NCI-H146 (cell line): ENCODE results near the gene PARK7.

ENCODE experiments used
- DNase-seq: peaks from one replicate; lab custom pipeline; 2025; lab: John Stamatoyannopoulos, UW

PARK7 gene

DNA sequence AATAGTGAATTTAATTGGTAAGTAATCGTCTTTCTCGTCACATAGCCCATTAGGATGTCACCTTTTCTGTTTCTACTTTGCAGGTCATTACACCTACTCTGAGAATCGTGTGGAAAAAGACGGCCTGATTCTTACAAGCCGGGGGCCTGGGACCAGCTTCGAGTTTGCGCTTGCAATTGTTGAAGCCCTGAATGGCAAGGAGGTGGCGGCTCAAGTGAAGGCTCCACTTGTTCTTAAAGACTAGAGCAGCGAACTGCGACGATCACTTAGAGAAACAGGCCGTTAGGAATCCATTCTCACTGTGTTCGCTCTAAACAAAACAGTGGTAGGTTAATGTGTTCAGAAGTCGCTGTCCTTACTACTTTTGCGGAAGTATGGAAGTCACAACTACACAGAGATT, 23.3 kb downstream of the PARK7 start:
- DNase-seq: no peak

DNA sequence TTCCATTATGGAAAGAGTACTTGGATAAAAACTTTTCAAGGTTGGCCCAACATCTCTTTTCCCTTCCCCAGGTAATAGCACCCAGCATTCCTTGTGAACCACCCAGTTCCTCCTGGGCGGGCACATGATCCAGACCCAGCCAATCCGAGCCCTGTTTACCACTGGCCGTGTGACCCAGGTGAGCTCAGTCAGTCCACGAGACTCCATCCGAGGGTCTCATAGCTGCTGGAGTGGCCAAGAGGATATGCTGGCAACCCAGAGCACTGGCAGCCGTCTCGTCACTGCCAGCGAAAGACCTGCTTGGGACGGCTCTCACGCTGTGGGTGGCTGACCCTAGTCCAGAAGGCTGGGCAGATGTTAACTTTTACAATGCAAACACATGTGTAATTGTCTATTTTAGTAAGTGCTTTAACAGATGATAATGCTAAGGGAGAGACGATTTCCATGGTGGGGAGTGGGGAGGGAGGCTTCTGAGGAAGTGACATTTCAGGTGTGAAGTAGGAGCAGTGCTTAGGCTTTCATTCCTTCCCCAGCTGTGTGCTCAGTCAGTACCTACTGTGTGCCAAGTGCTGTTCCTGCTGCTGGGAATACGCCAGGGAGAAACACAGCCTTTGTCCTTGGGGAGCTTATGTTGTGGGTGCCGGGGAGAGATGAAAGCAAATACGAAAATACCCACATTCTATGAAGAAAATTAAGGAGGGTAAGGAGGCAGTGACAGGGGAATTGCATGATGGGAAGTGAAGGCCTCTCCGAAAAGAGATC, 24.5 kb downstream of the PARK7 start:
- no peak for DNase-seq

DNA sequence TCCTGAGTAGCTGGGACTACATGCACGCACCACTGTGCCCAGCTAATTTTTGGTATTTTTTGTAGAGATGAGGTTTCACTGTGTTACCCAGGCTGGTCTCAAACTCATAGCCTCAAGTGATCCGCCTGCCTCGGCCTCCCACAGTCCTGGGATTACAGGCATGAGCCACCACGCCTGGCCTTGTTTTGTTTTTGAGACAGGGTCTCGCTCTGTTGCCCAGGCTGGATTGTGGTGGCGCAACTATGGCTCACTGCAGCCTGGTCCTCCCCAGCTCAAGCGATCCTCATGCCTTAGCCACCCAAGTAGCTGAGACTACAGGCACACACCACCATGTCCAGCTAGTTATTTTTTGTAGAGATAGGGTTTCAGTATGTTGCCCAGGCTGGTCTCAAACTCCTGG, 26.0 kb downstream of the PARK7 start:
- no peak for DNase-seq

DNA sequence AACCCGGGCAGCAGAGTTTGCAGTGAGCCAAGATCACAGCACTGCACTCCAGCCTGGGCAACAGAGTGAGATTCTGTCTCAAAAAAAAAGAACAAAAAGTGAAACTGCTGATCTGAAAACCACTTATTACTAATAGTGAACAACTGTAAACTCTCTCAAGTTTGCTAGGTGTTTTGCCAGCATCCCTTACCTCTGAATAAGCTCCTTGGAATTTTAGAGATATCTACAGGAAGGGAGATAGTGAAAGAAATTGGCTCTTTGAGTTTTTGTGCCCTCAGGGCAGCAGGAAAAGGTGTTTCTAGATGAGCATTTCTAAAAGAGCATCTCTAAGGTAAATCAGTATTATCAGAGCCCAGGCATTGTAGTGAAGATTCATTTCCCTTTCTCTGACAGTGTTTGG, 27.1 kb downstream of the PARK7 start:
- DNase-seq: no peak

DNA sequence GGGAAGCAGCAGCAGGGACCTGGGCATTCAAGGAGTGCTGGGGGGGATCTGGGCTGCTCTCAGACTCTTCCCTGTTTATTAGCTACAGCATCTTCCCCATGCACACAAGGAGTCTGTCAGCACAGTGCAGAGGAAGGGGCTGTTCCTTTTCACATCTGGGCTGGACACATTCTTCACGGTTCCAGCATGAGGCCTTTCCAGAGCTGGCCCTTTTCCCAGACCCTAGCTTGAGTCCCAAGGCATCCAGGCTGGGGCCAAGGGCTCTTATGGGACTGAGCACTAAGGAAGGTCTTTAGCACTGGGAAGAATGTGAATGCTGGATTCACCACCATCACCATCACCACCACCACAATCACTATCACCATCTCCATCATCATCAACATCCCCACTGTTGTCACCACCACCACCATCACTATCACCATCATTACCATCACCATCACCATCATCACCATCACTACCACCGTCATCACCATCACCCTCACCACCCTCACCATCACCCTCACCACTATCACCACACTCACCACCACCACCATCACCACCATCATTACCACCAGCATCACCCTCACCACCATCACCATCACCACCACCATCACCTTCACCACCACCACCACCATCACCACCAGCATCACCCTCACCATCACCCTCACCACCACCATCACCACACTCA, 28.4 kb downstream of the PARK7 start:
- DNase-seq: no peak

DNA sequence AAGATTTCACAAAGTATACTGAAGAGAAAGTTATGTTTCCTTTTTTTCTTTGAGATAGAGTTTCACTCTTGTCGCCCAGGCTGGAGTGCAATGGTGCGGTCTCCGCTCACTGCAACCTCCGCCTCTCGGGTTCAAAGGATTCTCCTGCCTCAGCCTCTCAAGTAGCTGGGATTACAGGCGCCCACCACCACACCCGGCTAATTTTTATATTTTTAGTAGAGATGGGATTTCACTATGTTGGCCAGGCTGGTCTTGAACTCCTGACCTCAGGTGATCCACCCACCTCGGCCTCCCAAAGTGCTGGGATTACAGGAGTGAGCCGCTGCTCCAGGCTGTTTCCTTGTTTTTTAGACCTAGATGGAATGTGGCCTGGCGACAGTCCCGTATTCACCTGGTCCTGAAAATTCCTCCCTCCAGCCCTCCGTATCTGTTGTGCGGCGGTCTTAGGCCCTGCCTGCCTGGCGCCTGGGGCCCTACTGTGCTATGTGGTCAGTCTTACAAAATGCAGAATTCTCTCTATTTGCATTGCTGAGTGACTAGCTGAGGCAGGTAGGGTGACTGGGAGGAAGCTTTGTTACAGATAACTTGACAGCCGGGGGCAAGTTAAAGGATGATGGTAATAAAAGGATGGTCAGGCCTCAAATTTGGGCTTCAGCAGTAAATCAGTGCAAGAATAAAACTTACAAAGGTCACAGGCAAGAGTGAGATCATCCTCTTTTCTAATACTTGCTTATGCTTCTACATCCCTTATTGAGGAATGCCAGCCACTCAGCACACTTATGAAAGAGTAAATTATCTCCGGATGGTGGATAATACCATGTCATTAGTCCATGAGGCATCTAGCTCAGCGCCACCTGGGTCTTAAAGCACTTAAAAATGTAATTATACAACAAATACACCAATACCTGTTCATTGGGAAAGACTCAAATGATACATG, 30.3 kb downstream of the PARK7 start:
- DNase-seq: no peak

DNA sequence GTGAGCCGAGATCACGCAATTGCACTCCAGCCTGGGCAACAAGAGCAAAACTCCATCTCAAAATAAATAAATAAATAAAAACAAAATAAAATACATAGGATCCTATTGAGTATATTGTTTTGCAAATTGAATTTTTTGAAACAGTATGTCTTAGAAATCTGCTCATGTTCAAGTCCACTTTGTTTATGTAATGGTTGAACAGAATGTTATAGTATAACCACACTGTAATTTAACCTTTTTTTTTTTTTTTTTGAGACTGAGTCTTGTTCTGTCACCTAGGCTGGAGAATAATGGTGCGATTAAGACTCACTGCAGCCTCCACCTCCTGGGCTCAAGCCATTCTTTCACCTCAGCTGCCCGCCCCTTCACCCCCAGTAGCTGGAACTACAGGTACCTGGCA, 31.4 kb downstream of the PARK7 start:
- no peak for DNase-seq

DNA sequence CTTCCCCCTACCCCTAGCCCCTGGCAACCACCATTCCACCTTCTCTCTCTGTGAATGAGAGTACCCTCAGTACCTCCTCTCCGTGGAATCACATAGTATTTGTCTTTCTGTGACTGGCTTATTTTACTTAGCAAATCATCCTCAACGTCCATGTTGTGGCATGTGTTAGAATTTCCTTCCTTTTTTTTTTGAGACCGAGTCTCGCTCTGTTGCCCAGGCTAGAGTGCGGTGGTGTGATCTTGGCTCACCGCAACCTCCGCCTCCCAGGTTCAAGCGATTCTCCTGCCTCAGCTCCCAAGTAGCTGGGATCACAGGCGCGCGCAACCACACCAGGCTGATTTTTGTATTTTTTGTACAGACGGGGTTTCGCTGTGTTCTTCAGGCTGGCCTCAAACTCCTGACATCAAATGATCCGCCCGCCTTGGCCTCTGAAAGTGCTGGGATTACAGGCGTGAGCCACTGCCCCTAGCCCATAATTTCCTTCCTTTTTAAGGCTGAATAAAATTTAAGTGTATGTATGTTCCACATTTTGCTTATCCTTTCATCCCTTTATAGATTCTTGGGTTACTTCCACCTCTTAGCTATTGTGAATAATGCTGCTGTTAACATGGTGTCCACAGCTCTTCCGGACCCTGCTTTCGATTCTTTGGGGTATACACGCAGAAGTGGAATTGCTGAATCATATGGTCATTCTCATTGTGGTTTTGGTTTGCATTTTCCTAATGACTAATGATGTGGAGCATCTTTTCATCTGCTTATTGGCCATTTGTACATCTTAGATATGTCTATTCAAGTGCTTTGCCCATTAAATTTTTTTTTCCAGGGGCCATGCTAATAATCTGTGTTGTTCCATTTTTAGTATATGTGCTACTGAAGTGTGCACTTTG, 32.3 kb downstream of the PARK7 start:
- no peak for DNase-seq

DNA sequence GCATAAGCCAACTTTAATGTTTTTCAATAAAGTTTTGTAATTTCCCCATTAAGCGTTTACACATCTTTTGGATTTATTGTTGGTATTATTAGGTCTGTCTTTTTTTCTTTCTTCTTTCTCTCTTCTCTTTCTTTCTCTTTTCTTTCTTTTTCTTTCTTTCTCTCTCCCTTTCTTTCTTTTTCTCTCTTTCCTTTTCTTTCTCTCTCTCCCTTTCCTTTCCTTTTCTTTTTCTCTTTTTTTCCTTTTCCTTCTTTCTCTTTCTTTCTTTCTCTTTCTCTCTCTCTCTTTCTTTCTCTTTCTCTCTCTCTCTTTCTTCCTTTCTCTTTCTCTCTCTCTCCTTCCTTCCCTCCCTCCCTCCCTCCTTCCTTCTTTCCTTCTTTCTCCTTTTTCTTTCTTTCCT, 33.3 kb downstream of the PARK7 start:
- no peak for DNase-seq

DNA sequence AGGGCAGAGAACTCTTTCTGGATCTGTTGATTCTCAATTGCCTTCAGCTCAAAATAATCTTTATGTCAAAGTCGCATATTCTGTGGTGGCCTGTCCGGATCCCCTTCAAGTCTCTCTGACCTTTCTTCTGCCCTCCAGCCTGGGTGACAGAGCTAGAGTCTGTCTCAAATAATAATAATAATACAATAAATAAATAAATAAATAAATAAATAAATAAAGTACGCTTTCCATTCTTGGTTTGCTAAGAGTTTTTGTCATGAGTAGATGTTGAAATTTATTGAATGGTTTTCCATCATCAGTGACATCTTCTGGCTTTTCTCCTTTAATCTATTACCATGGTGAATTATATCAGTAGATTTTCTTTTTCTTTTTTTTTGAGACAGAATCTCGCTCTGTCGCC, 33.9 kb downstream of the PARK7 start:
- no peak for DNase-seq

DNA sequence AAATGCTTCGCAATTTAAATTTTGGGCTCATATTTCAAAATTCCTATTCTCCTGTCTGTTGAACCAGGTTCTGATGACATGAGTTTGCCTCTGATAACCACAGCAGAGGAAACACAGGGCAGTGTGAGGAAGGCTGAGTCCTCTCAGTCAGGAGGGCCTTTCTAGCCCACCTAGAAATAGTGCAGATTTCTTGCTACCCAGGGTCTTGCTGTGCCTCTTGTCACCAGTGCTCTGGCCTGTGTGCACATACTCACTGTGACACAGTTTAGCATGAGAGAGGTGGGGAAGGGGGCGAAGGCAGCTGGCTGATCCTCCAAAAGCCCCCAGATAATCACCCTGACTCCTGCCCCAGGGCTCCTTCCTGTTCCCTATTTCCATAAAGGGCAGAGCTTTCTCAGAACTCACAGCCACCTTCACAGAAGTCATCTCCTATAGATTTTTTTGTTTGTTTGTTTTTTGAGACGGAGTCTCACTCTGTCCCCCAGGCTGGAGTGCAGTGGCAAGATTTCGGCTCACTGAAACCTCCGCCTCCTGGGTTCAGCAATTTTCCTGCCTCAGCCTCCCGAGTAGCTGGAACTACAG, 40.9 kb downstream of the PARK7 start:
- no peak for DNase-seq

DNA sequence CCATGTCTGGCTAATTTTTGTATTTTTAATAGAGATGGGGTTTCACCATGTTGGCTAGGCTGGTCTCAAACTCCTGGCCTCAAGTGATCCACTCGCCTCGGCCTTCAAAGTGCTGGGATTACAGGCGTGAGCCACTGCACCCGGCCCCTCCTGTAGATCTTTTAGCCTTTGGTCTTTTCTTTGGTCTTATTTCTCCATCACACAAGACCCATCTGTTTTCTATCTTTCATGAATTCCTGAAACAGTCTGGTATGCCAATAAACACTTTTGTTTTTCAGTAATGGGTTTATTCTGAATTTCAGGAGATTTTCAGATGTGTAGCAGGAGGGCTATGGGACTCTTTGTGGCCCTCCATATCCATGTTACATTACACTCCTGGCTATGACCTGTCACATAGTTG, 41.4 kb downstream of the PARK7 start:
- DNase-seq: no peak

DNA sequence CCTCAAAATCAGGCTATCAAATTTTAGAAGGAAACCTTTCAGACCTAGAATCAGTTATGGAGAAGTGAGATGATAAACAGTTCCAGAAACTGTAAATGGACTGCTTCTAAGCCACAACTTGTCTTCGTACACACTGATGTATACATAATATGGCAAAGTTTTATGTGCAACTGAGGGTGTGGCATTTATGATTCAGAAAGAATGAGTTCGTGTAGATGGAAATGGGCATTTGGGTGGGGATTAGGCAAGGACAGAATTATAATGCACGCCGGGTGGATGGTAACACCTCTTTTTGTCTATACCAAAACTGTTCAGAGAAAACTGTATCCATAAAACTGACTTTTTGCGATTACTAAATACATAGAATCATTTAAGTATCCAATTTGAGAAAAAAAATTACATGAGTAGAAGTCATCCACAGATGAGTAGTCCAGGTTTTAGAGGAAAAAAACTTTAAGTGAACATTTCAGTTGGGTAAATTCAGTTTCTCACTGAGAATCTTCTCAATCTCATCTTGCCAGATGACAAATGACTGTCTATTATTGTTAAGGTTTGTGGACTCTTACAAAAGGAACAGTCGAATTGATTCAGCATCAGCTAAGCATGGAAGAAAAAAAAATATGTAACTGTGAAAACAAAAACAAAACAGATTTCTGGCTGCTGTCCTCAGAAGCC, 42.1 kb downstream of the PARK7 start:
- DNase-seq: no peak

DNA sequence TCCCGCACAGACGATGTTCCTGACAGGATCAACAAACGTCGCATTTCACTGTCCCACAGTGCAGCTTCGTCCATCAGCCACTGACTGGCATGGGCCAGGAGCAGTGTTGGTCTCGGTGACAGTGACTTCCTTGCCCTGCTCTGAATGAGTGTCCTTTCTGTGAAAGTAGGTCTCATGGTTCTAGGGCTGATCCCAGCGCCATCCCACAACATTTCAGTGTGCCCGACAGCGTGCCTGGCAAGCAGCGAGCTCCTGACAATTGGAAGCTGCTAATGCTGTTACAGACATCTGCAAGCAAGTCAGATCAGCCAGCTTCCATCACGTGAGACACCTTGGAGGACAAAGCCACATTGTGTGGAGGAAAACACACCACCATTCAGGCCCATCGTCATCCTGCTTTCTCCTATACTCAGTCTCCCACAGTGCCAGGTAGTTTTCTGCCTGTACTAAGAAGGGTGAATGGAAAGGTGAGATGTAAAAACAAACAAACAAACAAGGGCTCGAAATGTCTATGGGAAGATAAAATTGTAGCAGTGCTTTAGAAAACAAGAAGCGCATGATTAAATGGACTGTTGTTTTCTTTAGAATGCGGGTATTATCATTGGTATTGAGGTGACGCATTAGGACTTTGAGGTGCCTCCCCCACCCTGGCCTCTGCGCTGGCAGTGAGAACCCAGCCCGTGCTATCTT, 42.7 kb downstream of the PARK7 start:
- DNase-seq: peak; percentile 49

DNA sequence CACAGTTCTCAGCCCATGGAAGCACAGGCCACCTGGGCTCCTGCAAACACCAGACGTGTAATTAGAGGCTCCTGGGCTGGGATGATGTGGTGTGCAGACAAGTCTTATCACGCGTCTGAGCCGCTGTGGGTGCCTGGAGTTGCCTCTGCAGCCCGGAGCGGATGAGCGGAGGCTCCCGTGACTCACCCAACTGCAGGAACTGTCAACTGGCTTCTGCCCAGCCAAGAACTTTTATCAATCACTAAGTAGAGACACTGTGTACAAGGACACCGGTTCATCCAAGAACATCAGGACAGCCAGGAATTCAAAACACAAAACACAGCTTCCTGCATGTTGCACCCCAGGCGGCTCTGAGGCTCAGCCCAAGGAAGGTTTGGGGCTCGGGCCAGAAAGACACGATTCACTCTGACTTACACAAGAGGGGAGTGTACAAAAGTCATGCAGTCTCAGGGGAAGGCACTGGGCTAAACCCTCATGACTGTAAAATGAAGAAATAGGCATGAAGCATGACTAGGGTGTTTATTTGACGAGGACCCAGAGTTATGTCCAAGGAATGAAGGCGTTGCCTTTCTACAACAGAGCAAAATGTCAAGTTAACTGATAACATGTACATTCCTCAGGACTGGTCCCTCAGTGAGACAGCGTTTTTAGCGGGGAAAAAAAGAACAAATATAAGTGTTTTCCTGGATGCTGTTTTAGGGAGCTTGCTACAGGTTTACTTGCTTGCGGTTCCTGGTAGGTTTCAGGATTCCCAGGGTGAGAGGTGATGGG, 43.5 kb downstream of the PARK7 start:
- DNase-seq: peak; percentile 87

DNA sequence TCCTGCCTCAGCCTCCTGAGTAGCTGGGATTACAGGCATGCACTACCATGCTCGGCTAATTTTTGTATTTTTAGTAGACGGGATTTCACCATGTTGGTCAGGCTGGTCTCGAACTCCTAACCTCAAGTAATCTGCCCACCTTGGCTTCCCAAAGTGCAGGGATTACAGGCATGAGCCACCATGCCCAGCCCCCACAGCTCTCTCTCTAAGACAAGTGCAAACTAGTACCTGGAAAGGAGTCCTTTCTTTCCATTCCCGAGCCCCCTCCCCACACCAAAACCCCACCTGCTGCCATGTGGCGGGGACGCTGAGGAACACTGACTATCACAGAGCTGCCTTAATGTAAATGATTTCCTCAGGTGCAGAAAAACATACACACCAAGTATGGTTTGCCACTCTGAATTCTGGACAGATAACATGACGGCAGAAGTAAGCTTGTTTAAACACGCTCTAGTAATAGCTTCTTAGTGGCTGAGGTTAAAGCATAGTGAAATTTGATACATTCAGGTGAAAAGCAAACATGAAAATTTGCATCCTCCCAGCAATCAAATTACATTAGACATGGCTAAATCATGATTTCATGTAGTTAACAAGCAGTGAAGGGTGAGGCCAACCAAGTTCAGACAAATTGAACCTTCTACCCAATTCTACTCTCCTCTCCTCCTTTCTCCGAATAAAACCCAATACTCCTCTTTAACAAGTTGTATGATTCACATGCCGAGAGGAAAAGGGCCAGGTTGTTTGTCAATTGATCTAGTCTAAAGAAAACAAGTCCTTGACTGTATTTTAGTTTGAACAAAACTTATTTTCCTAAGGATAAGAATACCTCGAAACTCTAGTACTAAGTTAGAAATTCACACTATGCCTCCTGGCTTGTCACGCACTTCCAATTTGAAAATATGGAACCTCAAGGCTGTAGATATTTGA, 44.8 kb downstream of the PARK7 start:
- DNase-seq: peak; percentile 71

DNA sequence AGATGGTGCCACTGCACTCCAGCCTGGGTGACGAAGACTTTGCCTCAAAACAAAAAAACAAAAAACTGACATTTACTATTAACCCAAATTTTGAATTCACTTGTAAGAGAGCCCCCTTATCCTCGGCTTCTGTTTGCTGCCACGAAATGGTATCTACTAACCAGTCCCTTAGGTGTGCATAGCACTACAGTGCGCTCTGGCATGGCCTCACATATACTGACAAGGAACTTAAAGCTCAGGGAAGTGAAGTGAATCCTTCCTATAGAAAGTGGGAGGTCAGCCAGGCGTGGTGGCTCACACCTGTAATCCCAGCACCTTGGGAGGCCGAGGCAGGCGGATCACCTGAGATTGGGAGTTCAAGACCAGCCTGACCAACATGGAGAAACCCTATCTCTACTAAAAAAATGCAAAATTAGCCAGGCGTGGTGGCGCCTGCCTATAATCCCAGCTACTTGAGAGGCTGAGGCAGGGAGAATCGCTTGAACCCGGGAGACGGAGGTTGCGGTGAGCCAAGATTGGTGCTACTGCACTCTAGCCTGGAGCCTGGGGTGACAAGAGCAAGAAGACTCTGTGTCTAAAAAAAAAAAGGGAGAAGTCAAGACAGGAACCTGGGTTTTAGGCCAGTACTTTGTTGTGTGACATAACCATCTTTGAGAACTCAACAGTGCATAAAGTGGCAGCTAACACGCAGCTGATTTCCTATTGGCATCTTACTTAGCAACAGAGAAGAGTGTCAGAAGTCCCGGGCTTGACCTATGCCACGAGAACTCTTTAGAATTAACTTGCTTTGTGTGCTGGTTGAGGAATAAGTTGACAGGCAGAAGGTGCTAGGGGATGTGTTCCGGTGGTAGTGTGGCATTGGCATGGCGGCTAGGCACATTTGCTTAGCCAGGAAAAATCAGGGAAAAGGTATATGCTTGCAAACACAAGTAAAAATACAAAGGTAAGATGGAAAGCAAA, 47.8 kb downstream of the PARK7 start:
- DNase-seq: no peak
